HG03103 (cell line): ENCODE measurements around the gene DNMT1.
"Not testable (repeated sequence)": the region's sequence is repeated elsewhere in the genome, so short reads cannot be mapped to it uniquely, and the experiment has no call there.

ENCODE experiments used
- ATAC-seq: cut with Tn5 transposase; IDR thresholded peaks from one replicate; pipeline ENCODE4 v1.9.1; 2021; ENCODE audit warnings: low read depth; ENCODE audit not compliant: unreplicated experiment

The DNMT1 gene

GRCh38 chr19:10187315-10187714 is 7.4 kb downstream of the DNMT1 start:
- no peak for ATAC-seq

- no peak for ATAC-seq
These were observed 10.1 kb downstream of the DNMT1 start for GRCh38 chr19:10184636-10185035.

GRCh38 chr19:10183926-10184325 is 10.8 kb downstream of the DNMT1 start:
- no peak for ATAC-seq

GRCh38 chr19:10182847-10183246 is 11.9 kb downstream of the DNMT1 start:
- no peak for ATAC-seq

- ATAC-seq, result no peak
These were observed 12.7 kb downstream of the DNMT1 start for GRCh38 chr19:10182076-10182475.

GRCh38 chr19:10180459-10180858 is 14.3 kb downstream of the DNMT1 start:
- no peak for ATAC-seq

- not testable (repeated sequence) for ATAC-seq
These were observed 14.7 kb downstream of the DNMT1 start for GRCh38 chr19:10180024-10180423.

- no peak for ATAC-seq
These were observed 21.2 kb downstream of the DNMT1 start for GRCh38 chr19:10173527-10173926.

GRCh38 chr19:10168386-10168948 is 26.3 kb downstream of the DNMT1 start:
- no peak for ATAC-seq

GRCh38 chr19:10167459-10167858 is 27.3 kb downstream of the DNMT1 start:
- no peak for ATAC-seq

- ATAC-seq, result not testable (repeated sequence)
These were observed 28.3 kb downstream of the DNMT1 start for GRCh38 chr19:10166501-10166900.

- ATAC-seq, result no peak
These were observed 28.7 kb downstream of the DNMT1 start for GRCh38 chr19:10166046-10166445.

- ATAC-seq, result no peak
These were observed 31.2 kb downstream of the DNMT1 start for GRCh38 chr19:10163536-10163935.

GRCh38 chr19:10159610-10160009 is 35.1 kb downstream of the DNMT1 start:
- ATAC-seq, result no peak

- ATAC-seq, result no peak
These were observed 36.3 kb downstream of the DNMT1 start for GRCh38 chr19:10158485-10158884.

GRCh38 chr19:10158071-10158470 is 36.7 kb downstream of the DNMT1 start:
- no peak for ATAC-seq

- no peak for ATAC-seq
These were observed 38.9 kb downstream of the DNMT1 start for GRCh38 chr19:10155839-10156238.

GRCh38 chr19:10152100-10152499 is 42.7 kb downstream of the DNMT1 start:
- no peak for ATAC-seq

GRCh38 chr19:10151521-10151920 is 43.2 kb downstream of the DNMT1 start:
- ATAC-seq, result no peak

GRCh38 chr19:10149427-10149826 is 45.3 kb downstream of the DNMT1 start:
- ATAC-seq, result no peak

GRCh38 chr19:10146142-10146541 is 48.6 kb downstream of the DNMT1 start:
- no peak for ATAC-seq

GRCh38 chr19:10145031-10145430 is 49.7 kb downstream of the DNMT1 start:
- no peak for ATAC-seq

GRCh38 chr19:10144361-10144760 is 50.4 kb downstream of the DNMT1 start:
- ATAC-seq, result no peak
